ENCODE measurements around the gene SETX. TPM values are rescaled to one million over a fixed set of nuclear protein-coding genes. Genes with fewer than 3 reads are reported as not detected.

Gene SETX
- total RNA-seq, 1 experiment from 2014 or later = 44.3 TPM

- Histone ChIP-seq H3K79me2 (ENCODE audit: insufficient read depth, low read length) (no peaks in the 10 kb centered on the region), H3K23ac (ENCODE audit: insufficient read length, low read depth, low read length) (no peak overlapping the region), H2BK15ac (ENCODE audit: low read depth, low read length) (no peak overlapping the region), H2BK12ac (ENCODE audit: insufficient read length, low read depth, low read length) (no peak overlapping the region), H3K27ac (ENCODE audit: insufficient read length, low read depth, low read length) (no peak overlapping the region), H4K91ac (ENCODE audit: insufficient read length, low read depth, low read length) (no peak overlapping the region), H2AFZ (ENCODE audit: low read length) (no peak overlapping the region), H4K8ac (replicated peaks; ENCODE audit: insufficient read length, low read depth, low read length) (no peak overlapping the region), H4K20me1 (ENCODE audit: control insufficient read depth, insufficient read depth, insufficient read length) (no peaks in the 10 kb centered on the region), H3K4ac (ENCODE audit: low read depth, low read length) (no peak overlapping the region), H3K27me3 (ENCODE audit: insufficient read depth, low read length) (no peaks in the 10 kb centered on the region), H3T11ph (ENCODE audit: low read length) (no peak overlapping the region), H3K14ac (ENCODE audit: insufficient read depth, low read length) (no peak overlapping the region), H3K4me1 (ENCODE audit: insufficient read depth, low read length) (no peaks in the 10 kb centered on the region), H2BK5ac (ENCODE audit: insufficient read length, low read length) (no peak overlapping the region), H3K23me2 (ENCODE audit: insufficient read length, low read depth, low read length, poor library complexity, severe bottlenecking) (no peaks in the 10 kb centered on the region), H3K79me1 (ENCODE audit: insufficient read depth, low read depth, low read length, poor library complexity, severe bottlenecking) (no peaks in the 10 kb centered on the region), H3K56ac (ENCODE audit: insufficient read length, low read depth, low read length) (no peak overlapping the region), H2BK120ac (ENCODE audit: low read depth, low read length, poor library complexity, severe bottlenecking) (no peak overlapping the region), H2AK5ac (ENCODE audit: insufficient read length, low read length) (no peak overlapping the region), H4K5ac (ENCODE audit: insufficient read length, low read depth, low read length) (no peak overlapping the region), H3K9me3 (ENCODE audit: control insufficient read depth, low read depth, low read length) (no peaks in the 10 kb centered on the region), H3K4me2 (ENCODE audit: insufficient read depth, insufficient read length, low read length) (no peak overlapping the region), H2BK20ac (ENCODE audit: low read depth, low read length, poor library complexity, severe bottlenecking) (no peak overlapping the region), H3K18ac (ENCODE audit: insufficient read length, low read depth, low read length) (no peak overlapping the region), H3K9ac (ENCODE audit: extremely low read depth, insufficient read length, low read length) (no peak overlapping the region)
- DNase-seq = no peak
- H3K36me3 Mint-ChIP-seq (ENCODE audit: insufficient read depth in 1 of 3, low read depth in 3 of 3) = no peaks in the 10 kb centered on the region
- WGBS (ENCODE audit: extremely low coverage, insufficient read length, low lambda C conversion rate) = no CpG with 5 or more reads among the region's 13 CpGs
- no peaks in the 10 kb centered on the region; the same call in 1 of the 2 replicates for H3K27me3 Mint-ChIP-seq (ENCODE audit: low read depth)
- H3K9me3 Mint-ChIP-seq = no peaks in the 10 kb centered on the region
- TF ChIP-seq, protein P1, sequence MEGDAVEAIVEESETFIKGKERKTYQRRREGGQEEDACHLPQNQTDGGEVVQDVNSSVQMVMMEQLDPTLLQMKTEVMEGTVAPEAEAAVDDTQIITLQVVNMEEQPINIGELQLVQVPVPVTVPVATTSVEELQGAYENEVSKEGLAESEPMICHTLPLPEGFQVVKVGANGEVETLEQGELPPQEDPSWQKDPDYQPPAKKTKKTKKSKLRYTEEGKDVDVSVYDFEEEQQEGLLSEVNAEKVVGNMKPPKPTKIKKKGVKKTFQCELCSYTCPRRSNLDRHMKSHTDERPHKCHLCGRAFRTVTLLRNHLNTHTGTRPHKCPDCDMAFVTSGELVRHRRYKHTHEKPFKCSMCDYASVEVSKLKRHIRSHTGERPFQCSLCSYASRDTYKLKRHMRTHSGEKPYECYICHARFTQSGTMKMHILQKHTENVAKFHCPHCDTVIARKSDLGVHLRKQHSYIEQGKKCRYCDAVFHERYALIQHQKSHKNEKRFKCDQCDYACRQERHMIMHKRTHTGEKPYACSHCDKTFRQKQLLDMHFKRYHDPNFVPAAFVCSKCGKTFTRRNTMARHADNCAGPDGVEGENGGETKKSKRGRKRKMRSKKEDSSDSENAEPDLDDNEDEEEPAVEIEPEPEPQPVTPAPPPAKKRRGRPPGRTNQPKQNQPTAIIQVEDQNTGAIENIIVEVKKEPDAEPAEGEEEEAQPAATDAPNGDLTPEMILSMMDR (conservative IDR thresholded peaks at IDR 0.05) = no peak
- peaks cover 2 to 3% of the 10 kb centered on the region in 2 experiments; a peak in 2 of 4 replicates for H3K4me1 Mint-ChIP-seq
- no peak overlapping the region; a peak in 1 of 7 replicates for H3K27ac Mint-ChIP-seq
- H3K4me3 Mint-ChIP-seq = no peak overlapping the region
Observed at GRCh38 chr9:132367613-132368313, 13.0 kb upstream of the SETX start.
